HFFc6 (cell line): ENCODE measurements around the gene MPZL2. TPM values are rescaled to one million over a fixed set of nuclear protein-coding genes. Genes with fewer than 3 reads are reported as not detected.

Experiments used
- DNase-seq: peaks from one replicate; pipeline ENCODE4 v3.0.0-alpha.2; 2018
- H3K27ac Mint-ChIP-seq: 2 replicates; pipeline ENCODE4 v1.8.0; 2020; ENCODE audit warnings: mild to moderate bottlenecking, mixed read lengths
- H3K27me3 Mint-ChIP-seq: 2 replicates; pipeline ENCODE4 v1.8.0; 2021; ENCODE audit warnings: mild to moderate bottlenecking, moderate library complexity, mixed read lengths; ENCODE audit not compliant: insufficient read depth
- H3K36me3 Mint-ChIP-seq: 2 replicates; pipeline ENCODE4 v1.8.0; 2021; ENCODE audit warnings: low read depth, mixed read lengths
- H3K4me1 Mint-ChIP-seq: 2 replicates; pipeline ENCODE4 v1.8.0; 2020; ENCODE audit warnings: low read depth, mixed read lengths
- H3K4me3 Mint-ChIP-seq: 2 replicates; pipeline ENCODE4 v1.8.0; 2020; ENCODE audit warnings: mild to moderate bottlenecking, moderate library complexity, mixed read lengths
- H3K9me3 Mint-ChIP-seq: 2 replicates; pipeline ENCODE4 v1.8.0; 2020; ENCODE audit warnings: mild to moderate bottlenecking, mixed read lengths
- total RNA-seq, 6 experiments: library from RNA; stranded (reverse); fragmentation: NEBNext Ultra II Directional; extraction: Animal tissue kit (Norgen Biotek cat#: 25700); gene quantifications; 2 replicates in 1 of 6; 3 replicates in 5 of 6; pipeline ENCODE4 v1.2.3, GENCODE V29; 2021
- TF ChIP-seq, protein P1 (sequence below): fragments of 200-600 bp; sonication (generic); IDR thresholded peaks from 2 replicates; pipeline ENCODE4 v1.5.0; 2021; ENCODE audit warnings: antibody characterized with exemption, mild to moderate bottlenecking

Gene MPZL2
- total RNA-seq, 6 experiments from 2014 or later, result not detected

DNA sequence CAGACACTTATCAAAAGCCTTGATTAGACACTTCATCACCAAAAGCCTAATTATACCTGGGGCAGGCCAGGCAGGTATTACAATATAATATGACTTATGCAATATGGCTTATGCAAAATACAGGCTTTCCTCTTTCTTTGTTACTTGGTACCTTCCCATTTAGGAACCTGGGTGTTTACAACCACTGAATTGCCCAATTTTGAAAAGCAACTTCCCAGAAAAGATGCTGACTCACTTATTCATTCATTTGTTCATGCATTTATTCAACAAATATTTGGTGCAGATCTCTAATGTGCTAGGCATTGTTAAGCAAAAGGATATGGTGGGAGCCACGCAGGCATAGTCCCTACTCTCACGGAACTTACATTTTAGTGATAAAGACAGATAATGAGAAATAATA, 25.7 kb downstream of the MPZL2 start:
- DNase-seq, result no peak
- peaks cover 33% of the 10 kb centered on the region for H3K27me3 Mint-ChIP-seq
- TF ChIP-seq, protein P1, sequence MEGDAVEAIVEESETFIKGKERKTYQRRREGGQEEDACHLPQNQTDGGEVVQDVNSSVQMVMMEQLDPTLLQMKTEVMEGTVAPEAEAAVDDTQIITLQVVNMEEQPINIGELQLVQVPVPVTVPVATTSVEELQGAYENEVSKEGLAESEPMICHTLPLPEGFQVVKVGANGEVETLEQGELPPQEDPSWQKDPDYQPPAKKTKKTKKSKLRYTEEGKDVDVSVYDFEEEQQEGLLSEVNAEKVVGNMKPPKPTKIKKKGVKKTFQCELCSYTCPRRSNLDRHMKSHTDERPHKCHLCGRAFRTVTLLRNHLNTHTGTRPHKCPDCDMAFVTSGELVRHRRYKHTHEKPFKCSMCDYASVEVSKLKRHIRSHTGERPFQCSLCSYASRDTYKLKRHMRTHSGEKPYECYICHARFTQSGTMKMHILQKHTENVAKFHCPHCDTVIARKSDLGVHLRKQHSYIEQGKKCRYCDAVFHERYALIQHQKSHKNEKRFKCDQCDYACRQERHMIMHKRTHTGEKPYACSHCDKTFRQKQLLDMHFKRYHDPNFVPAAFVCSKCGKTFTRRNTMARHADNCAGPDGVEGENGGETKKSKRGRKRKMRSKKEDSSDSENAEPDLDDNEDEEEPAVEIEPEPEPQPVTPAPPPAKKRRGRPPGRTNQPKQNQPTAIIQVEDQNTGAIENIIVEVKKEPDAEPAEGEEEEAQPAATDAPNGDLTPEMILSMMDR, result no peak
- H3K4me1 Mint-ChIP-seq, result no peaks in the 10 kb centered on the region; the same call in 1 of the 2 replicates
- no peaks in the 10 kb centered on the region for H3K36me3 Mint-ChIP-seq
- H3K9me3 Mint-ChIP-seq, result no peaks in the 10 kb centered on the region
- no peak overlapping the region for H3K4me3 Mint-ChIP-seq
- H3K27ac Mint-ChIP-seq, result no peak overlapping the region

DNA sequence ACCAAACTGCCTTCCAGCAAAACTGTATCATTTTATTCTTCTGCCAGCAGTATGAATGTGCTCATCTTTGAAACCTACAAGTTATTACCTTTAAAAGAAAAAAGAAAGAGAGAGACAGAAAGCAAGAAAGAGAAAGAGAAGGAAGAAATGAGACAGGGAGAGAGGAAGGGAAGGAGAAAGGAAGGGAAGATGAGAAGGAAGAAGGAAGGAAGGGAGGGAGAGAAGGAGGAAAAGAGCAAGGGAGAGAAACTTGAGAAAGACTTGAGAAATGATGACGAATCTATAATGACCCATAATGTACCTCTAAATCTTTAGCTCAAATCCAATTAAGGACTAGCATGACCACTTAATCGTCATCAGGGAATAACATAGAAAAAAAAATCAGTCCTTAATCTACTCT, 27.9 kb downstream of the MPZL2 start:
- Mint-ChIP-seq H3K27ac (no peak overlapping the region), H3K27me3 (peaks cover 29% of the 10 kb centered on the region), H3K4me1 (no peaks in the 10 kb centered on the region), H3K4me3 (no peak overlapping the region), H3K9me3 (no peaks in the 10 kb centered on the region), H3K36me3 (no peaks in the 10 kb centered on the region)
- TF ChIP-seq, protein P1, result no peak
- DNase-seq, result no peak

DNA sequence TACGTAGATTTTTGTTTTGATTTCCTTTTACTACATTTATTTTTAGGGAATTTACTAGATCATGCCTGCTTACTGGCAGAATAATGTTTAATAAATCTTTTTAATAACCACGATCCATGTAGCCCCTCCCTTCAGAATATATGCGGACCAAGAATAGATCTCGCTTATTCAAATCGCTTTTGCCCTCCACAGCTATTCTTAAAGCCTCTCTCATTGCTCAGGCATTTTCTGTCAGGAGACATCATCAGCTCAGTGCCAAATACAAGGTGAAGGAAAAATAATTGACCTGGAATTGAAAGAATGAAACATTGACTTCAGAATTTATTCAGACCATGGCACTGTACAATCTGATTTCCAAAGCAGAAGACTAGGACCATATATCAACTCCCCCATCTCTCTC, 29.3 kb downstream of the MPZL2 start:
- Mint-ChIP-seq H3K4me3 (no peak overlapping the region), H3K27ac (no peak overlapping the region)
- TF ChIP-seq, protein P1, result no peak

GRCh38 chr11:118233850-118234249, 30.2 kb downstream of the MPZL2 start:
- Mint-ChIP-seq H3K27ac (no peak overlapping the region), H3K4me1 (peaks cover 5% of the 10 kb centered on the region), H3K9me3 (no peaks in the 10 kb centered on the region), H3K36me3 (no peaks in the 10 kb centered on the region), H3K4me3 (no peak overlapping the region), H3K27me3 (peaks cover 20% of the 10 kb centered on the region)
- DNase-seq, result no peak
- TF ChIP-seq, protein P1, result no peak

More for the DNA sequence above, 29.3 kb downstream of the MPZL2 start:
- Mint-ChIP-seq H3K9me3 (no peaks in the 10 kb centered on the region), H3K4me1 (no peaks in the 10 kb centered on the region), H3K27me3 (peaks cover 22% of the 10 kb centered on the region), H3K36me3 (no peaks in the 10 kb centered on the region)
- DNase-seq, result no peak

GRCh38 chr11:118233377-118233776, 30.7 kb downstream of the MPZL2 start:
- Mint-ChIP-seq H3K27me3 (peaks cover 19% of the 10 kb centered on the region), H3K27ac (no peak overlapping the region), H3K36me3 (no peaks in the 10 kb centered on the region), H3K4me3 (no peak overlapping the region), H3K4me1 (peaks cover 5% of the 10 kb centered on the region), H3K9me3 (no peaks in the 10 kb centered on the region)
- TF ChIP-seq, protein P1, result no peak
- no peak for DNase-seq

DNA sequence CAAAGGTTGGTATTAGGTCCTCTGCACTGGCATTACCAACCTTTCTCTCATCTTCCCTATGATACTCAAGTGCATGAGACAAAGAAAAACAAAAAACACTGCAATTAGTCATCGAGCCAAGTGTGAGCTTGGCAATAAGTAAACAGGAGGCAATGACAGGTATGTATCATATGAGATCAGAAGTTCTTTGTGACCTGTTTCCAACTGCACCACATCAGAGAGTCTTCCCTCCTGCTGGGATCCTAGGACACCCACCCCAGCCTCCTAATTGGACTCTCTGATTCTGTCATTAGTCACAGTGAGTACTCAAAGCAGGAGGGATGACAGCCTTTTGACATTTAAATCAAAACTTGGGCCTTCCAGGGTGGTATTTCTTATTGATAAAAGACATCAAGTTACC, 31.4 kb downstream of the MPZL2 start:
- H3K27me3 Mint-ChIP-seq, result peaks cover 19% of the 10 kb centered on the region
- no peaks in the 10 kb centered on the region for H3K9me3 Mint-ChIP-seq
- no peak overlapping the region for H3K4me3 Mint-ChIP-seq
- DNase-seq, result no peak
- no peak overlapping the region for H3K27ac Mint-ChIP-seq
- TF ChIP-seq, protein P1, result no peak
- no peaks in the 10 kb centered on the region for H3K36me3 Mint-ChIP-seq
- H3K4me1 Mint-ChIP-seq, result peaks cover 5% of the 10 kb centered on the region
